K562 (cell line): Measurements from ENCODE around the gene SERAC1. TPM values are rescaled to one million over a fixed set of nuclear protein-coding genes. Genes with fewer than 3 reads are reported as not detected.

ENCODE experiments used
- ATAC-seq: fragments of 200-7000 bp; cut with Tn5 transposase; 3 replicates; pipeline ENCODE4 v1.9.1; 2020; ENCODE audit warnings: moderate library complexity
- BruUV-seq: library from RNA; stranded (reverse); fragments of 400-500 nt; replicated peaks from 2 replicates; lab custom pipeline; 2021; lab: Mats Ljungman, UMichigan
- CTCF ChIA-PET: fragments of 300-600 bp; formaldehyde crosslinking; extraction: SDS; loops from one replicate; lab custom pipeline; 2021; ENCODE audit warnings: low intra/inter-chr PET ratio; lab: Yijun Ruan, JAX
- POLR2A ChIA-PET: fragments of 300-600, 350-650 bp; sonication (Branson Sonifier 250); formaldehyde crosslinking; extraction: SDS; loops from one replicate; lab custom pipeline; 2021; ENCODE audit warnings: antibody characterized with exemption, inconsistent platforms; lab: Yijun Ruan, JAX
- DNase-seq, 4 experiments: peaks; one replicate each; pipeline versions ENCODE4 v3.0.0 to v3.0.0-alpha.2; 2011 to 2018; ENCODE audit warnings: low spot score in 3 of 4, mixed read lengths in 3 of 4; ENCODE audit errors: extremely low read depth in 1 of 4
- FAIRE-seq: peaks from 2 replicates; lab custom pipeline; 2011; peaks lifted over from hg19 to GRCh38; lab: Jason Lieb, UNC
- H2AFZ ChIP-seq: 2 replicates; pipeline ENCODE4 v1.6.0; 2011; ENCODE audit warnings: low read depth, low read length, control low read depth, inconsistent platforms
- H3K27ac ChIP-seq: fragments of 200-600 bp; 3 replicates; pipeline ENCODE4 v1.8.0; 2011; ENCODE audit warnings: low read depth, mild to moderate bottlenecking, control low read depth, inconsistent platforms, low read length, moderate library complexity, mixed read lengths; ENCODE audit errors: extremely low read depth
- H3K27me3 ChIP-seq, 2 experiments: fragments of 300-600 bp in 1 of 2; 2 replicates in 1 of 2; 3 replicates in 1 of 2; pipeline versions ENCODE4 v1.6.0 to v1.8.0; 2011; ENCODE audit warnings: inconsistent platforms in 2 of 2, low read length in 2 of 2, mild to moderate bottlenecking in 1 of 2, mixed read lengths in 1 of 2, moderate library complexity in 1 of 2; ENCODE audit not compliant: control insufficient read depth in 2 of 2, insufficient read depth in 2 of 2
- H3K36me3 ChIP-seq: fragments of 300-600 bp; 3 replicates; pipeline ENCODE4 v1.8.0; 2011; ENCODE audit warnings: mild to moderate bottlenecking, low read length, inconsistent platforms; ENCODE audit not compliant: control insufficient read depth, insufficient read depth
- H3K4me1 ChIP-seq, 2 experiments: fragments of 200-600 bp in 1 of 2; replicated peaks in 1 of 2; 2 replicates in 1 of 2; 3 replicates in 1 of 2; pipeline versions ENCODE4 v1.5.1 to v1.8.0; 2011; ENCODE audit warnings: inconsistent platforms in 2 of 2, low read length in 2 of 2, mild to moderate bottlenecking in 1 of 2, mixed read lengths in 1 of 2, moderate library complexity in 1 of 2; ENCODE audit not compliant: control insufficient read depth in 2 of 2, insufficient read depth in 2 of 2
- H3K4me2 ChIP-seq: 2 replicates; pipeline ENCODE4 v1.6.1; 2011; ENCODE audit warnings: low read length, control low read depth, inconsistent platforms, mixed read lengths; ENCODE audit not compliant: insufficient read depth
- H3K4me3 ChIP-seq: fragments of 200-600 bp; sonication (generic), shearing (Covaris generic); 2 replicates; pipeline ENCODE4 v1.5.1; 2016; ENCODE audit warnings: control low read depth, inconsistent platforms
- H3K79me2 ChIP-seq: fragments of 200-600 bp; 3 replicates; pipeline ENCODE4 v1.8.0; 2011; ENCODE audit warnings: low read length, inconsistent platforms; ENCODE audit not compliant: control insufficient read depth, insufficient read depth
- H3K9ac ChIP-seq, 2 experiments: 2 replicates each; pipeline versions ENCODE4 v1.6.0 to v1.6.1; 2011; ENCODE audit warnings: low read depth in 2 of 2, low read length in 2 of 2, control low read depth in 1 of 2, inconsistent platforms in 1 of 2, mild to moderate bottlenecking in 1 of 2, mixed read lengths in 1 of 2; ENCODE audit not compliant: insufficient read depth in 1 of 2
- H3K9me1 ChIP-seq: one replicate; pipeline ENCODE4 v1.6.0; 2011; ENCODE audit warnings: inconsistent platforms, mild to moderate bottlenecking, low read length, moderate library complexity; ENCODE audit not compliant: control insufficient read depth, insufficient read depth
- H3K9me3 ChIP-seq: replicated peaks from 2 replicates; pipeline ENCODE4 v1.5.1; 2011; ENCODE audit warnings: low read depth, low read length, inconsistent platforms; ENCODE audit not compliant: control insufficient read depth, insufficient read depth
- H4K20me1 ChIP-seq: replicated peaks from 2 replicates; pipeline ENCODE4 v1.6.1; 2011; ENCODE audit warnings: low read length, inconsistent platforms, mixed read lengths; ENCODE audit not compliant: control insufficient read depth, insufficient read depth
- CREB1 ChIP-seq, 2 experiments: sonication (generic) in 1 of 2; formaldehyde crosslinking in 1 of 2; IDR thresholded peaks; 2 replicates each; pipeline versions ENCODE4 v1.6.1 to v1.8.0; 2012 to 2022; ENCODE audit warnings: inconsistent platforms in 1 of 2, mild to moderate bottlenecking in 1 of 2, missing genetic modification reagents in 1 of 2, moderate library complexity in 1 of 2
- DIDO1 ChIP-seq: fragments of 450-650 bp; IDR thresholded peaks from 2 replicates; pipeline ENCODE4 v1.6.1; 2016; ENCODE audit warnings: low read depth, missing biosample characterization, missing genetic modification characterization
- FOXK2 ChIP-seq, 2 experiments: fragments of 450-650 bp; IDR thresholded peaks in 1 of 2; conservative IDR thresholded peaks in 1 of 2; 2 replicates each; pipeline ENCODE4 v1.6.1; 2016; ENCODE audit warnings: low read depth in 2 of 2, mild to moderate bottlenecking in 1 of 2
- HDAC2 ChIP-seq: fragments of 450-650 bp; IDR thresholded peaks from 2 replicates; pipeline ENCODE4 v1.6.1; 2016; ENCODE audit warnings: mild to moderate bottlenecking
- PHF8 ChIP-seq: fragments of 200-600 bp; sonication (generic); IDR thresholded peaks from 2 replicates; pipeline ENCODE4 v1.6.1; 2012; ENCODE audit warnings: mixed run types, mild to moderate bottlenecking, inconsistent platforms, low read length, moderate library complexity, borderline replicate concordance
- RUNX1 ChIP-seq: sonication (generic); IDR thresholded peaks from 2 replicates; pipeline ENCODE4 v1.6.1; 2016; ENCODE audit warnings: antibody characterized with exemption, low read depth
- SMAD3 ChIP-seq: fragments of 450-650 bp; formaldehyde crosslinking; conservative IDR thresholded peaks from 2 replicates; pipeline ENCODE4 v1.4.0; 2020; ENCODE audit warnings: mild to moderate bottlenecking
- USF2 ChIP-seq: sonication (generic); formaldehyde crosslinking; IDR thresholded peaks from 2 replicates; pipeline ENCODE4 v1.5.0; 2020; ENCODE audit warnings: missing genetic modification reagents
- ZC3H11A ChIP-seq: IDR thresholded peaks from 2 replicates; pipeline ENCODE4 v1.6.1; 2012; ENCODE audit warnings: low read depth, low read length, improper control_type of control experiment
- ZNF212 ChIP-seq: fragments of 450-650 bp; formaldehyde crosslinking; IDR thresholded peaks from 2 replicates; pipeline ENCODE4 v1.4.0; 2020; ENCODE audit warnings: mild to moderate bottlenecking
- WGBS: fragments of 100-300 bp; shearing (Covaris generic); methylation state at CpG from one replicate; pipeline ENCODE4 v1.1.6; 2016; ENCODE audit warnings: low coverage, mixed read lengths; ENCODE audit not compliant: insufficient coverage; ENCODE audit errors: missing lambda C conversion rate; 5-methylcytosine and 5-hydroxymethylcytosine counted together
- in situ Hi-C: fragments of 300-500 bp; cut with MboI; formaldehyde crosslinking; loops from 4 replicates; pipeline ENCODE4 v1.15.0; 2018; ENCODE audit warnings: inconsistent platforms, mixed read lengths
- intact Hi-C: fragments of 100-400 bp; cut with micrococcal nuclease; formaldehyde crosslinking; loops from 2 replicates; pipeline ENCODE4 v1.14.2; 2022
- polyA plus RNA-seq, 8 experiments: library from polyadenylated mRNA; depleted of rRNA in 4 of 8; stranded (reverse) in 5 of 8; unstranded in 3 of 8; fragments of >200 nt; fragmentation: Nextera tagmentation in 2 of 8; fragmentation: Illumina TruSeq in 1 of 8; extraction: Ambion mirVana in 2 of 8; extraction: Trizol in 1 of 8; gene quantifications; 2 replicates each; pipeline versions ENCODE4 v1.2.1 to v1.2.3, GENCODE V29; 2011 to 2014; ENCODE audit warnings: inconsistent platforms in 1 of 8, missing spikeins in 1 of 8
- total RNA-seq, 7 experiments: library from RNA; depleted of rRNA in 6 of 7; stranded (reverse); fragments of >200 nt in 6 of 7; fragmentation: Illumina TruSeq in 2 of 7; extraction: Trizol in 2 of 7; gene quantifications; 2 replicates each; pipeline versions ENCODE4 v1.2.1 to v1.2.3, GENCODE V29; 2011 to 2021; ENCODE audit warnings: low replicate concordance in 1 of 7

Gene SERAC1
- total and polyA plus RNA-seq, 9 of the 15 experiments (the other 6 are each of a cell fraction or from before 2014, with no cell fraction given), result 1.8 to 6.2 (median 2.8) TPM

- 77% methylated on average over 18 of the region's 18 CpGs for WGBS
- no peak for TF ChIP-seq PHF8
- no peak for TF ChIP-seq CREB1 (IDR thresholded peaks at IDR 0.05)
- no peak for TF ChIP-seq CREB1 (CRISPR knock-in tag; IDR thresholded peaks at IDR 0.05)
- TF ChIP-seq ZC3H11A, result no peak
- TF ChIP-seq RUNX1, result no peak
- TF ChIP-seq USF2, result no peak
- TF ChIP-seq SMAD3 (CRISPR knock-in tag), result no peak
- TF ChIP-seq DIDO1 (tag), result no peak
- TF ChIP-seq ZNF212 (CRISPR knock-in tag), result no peak
- TF ChIP-seq HDAC2, result no peak
- no peak for TF ChIP-seq FOXK2 (conservative IDR thresholded peaks at IDR 0.05 in 1 of 2, IDR thresholded peaks at IDR 0.05 in 1 of 2; ENCODE audit: low read depth in 2 of 2)
- ATAC-seq (no peak), FAIRE-seq (no peak), DNase-seq (no peak)
- H3K9me3 ChIP-seq, result no peaks in the 10 kb centered on the region
- in situ Hi-C loops (no loop called here), intact Hi-C loops (no loop called here)
- peaks cover 2% of the 10 kb centered on the region for H3K9me1 ChIP-seq
- H4K20me1 ChIP-seq, result no peaks in the 10 kb centered on the region
- H3K4me2 ChIP-seq, result no peak overlapping the region
- ChIA-PET POLR2A (interaction anchor here (0.7 kb wide), 1 partner anchor 76 kb away, joined by 3 read pairs; no protein-coding TSS in a partner anchor), CTCF (no interaction called here)
- H3K4me3 ChIP-seq, result no peak overlapping the region
- no TSS peak for BruUV-seq
- peaks cover 73% of the 10 kb centered on the region for H3K36me3 ChIP-seq
- no peaks in the 10 kb centered on the region for H3K79me2 ChIP-seq
- no peak overlapping the region for H2AFZ ChIP-seq
- no peaks in the 10 kb centered on the region for H3K4me1 ChIP-seq
- no peaks in the 10 kb centered on the region for H3K27me3 ChIP-seq
- no peak overlapping the region for H3K27ac ChIP-seq
- no peak overlapping the region for H3K9ac ChIP-seq
Measured at GRCh38 chr6:158080849-158081656, 87.0 kb downstream of the SERAC1 start.
